ENCODE measurements around the gene IFT81.
A peak's percentile ranks its signal among the peaks of the same experiment; 100 is the strongest.

IFT81 gene

DNA sequence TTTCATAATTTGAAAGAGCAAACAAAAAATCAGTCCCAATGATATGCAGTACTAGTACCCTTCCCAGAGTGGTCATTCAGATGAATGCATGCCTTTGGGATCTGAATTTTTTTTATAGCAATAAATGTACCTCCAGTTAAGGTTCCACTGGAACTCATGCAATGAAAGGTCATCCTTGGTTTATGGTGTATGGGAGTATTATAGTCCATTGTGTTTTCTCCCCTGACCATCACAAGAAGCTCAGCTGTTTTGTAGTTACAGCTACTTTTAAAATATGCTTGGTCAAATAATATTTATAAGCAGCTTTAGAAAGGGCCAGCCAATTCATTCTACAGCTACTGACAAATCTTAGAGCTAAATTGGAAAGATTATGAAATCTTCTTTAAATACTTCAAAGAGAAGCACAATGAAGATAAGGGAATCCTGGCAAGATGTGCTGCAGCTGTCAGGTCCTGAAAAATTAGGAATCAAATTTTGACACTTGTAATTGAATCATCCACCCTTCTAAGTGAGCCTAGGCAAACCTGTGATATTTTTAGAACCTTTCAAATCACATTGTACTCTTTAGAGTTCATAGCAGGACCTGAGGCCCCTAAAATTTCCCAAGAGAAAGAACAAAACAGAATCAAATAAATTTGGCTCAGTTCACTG, 46.5 kb downstream of the IFT81 start:
- H3K27ac Mint-ChIP-seq: no peak overlapping the region
- H3K9me3 Mint-ChIP-seq: no peaks in the 10 kb centered on the region
- no peaks in the 10 kb centered on the region for H3K36me3 Mint-ChIP-seq
- no peaks in the 10 kb centered on the region for H3K4me1 Mint-ChIP-seq
- DNase-seq (ENCODE audit: low spot score in 2 of 2) (no peak), ATAC-seq (no peak)
- no peak overlapping the region for H3K4me3 Mint-ChIP-seq

DNA sequence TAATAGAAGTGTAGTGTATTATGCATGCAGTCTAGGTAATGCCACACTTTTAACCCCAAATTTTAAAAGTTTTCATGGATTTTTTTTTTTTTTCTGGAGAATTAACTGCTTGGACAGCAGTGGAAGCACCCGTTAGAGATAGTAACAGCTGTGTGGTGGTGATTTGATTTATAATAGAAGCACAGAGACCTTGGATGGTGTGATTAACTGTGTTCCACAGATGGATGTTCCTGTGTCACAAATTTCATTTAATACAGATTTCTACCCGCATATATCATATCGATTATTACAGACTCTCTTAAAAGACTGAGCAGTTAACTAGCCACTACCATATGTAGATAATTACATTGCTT, 47.0 kb downstream of the IFT81 start:
- H3K4me3 Mint-ChIP-seq: no peak overlapping the region
- no peak for ATAC-seq
- no peak overlapping the region for H3K27ac Mint-ChIP-seq
- H3K36me3 Mint-ChIP-seq: no peaks in the 10 kb centered on the region
- H3K4me1 Mint-ChIP-seq: no peaks in the 10 kb centered on the region
- DNase-seq (ENCODE audit: low spot score in 2 of 2): no peak
- no peaks in the 10 kb centered on the region for H3K9me3 Mint-ChIP-seq

GRCh38 chr12:110171636-110172035, 47.5 kb downstream of the IFT81 start:
- no peak overlapping the region for H3K4me3 Mint-ChIP-seq
- no peak overlapping the region for H3K27ac Mint-ChIP-seq
- no peak for DNase-seq (ENCODE audit: low spot score in 2 of 2)
- H3K9me3 Mint-ChIP-seq: no peaks in the 10 kb centered on the region
- no peaks in the 10 kb centered on the region for H3K36me3 Mint-ChIP-seq
- ATAC-seq: no peak
- H3K4me1 Mint-ChIP-seq: no peaks in the 10 kb centered on the region

GRCh38 chr12:110174373-110174996, 50.3 kb downstream of the IFT81 start:
- Mint-ChIP-seq H3K36me3 (no peaks in the 10 kb centered on the region), H3K4me1 (no peaks in the 10 kb centered on the region), H3K27ac (no peak overlapping the region), H3K9me3 (no peaks in the 10 kb centered on the region), H3K4me3 (no peak overlapping the region)
- no peak for ATAC-seq
- DNase-seq (ENCODE audit: low spot score in 2 of 2): no peak

DNA sequence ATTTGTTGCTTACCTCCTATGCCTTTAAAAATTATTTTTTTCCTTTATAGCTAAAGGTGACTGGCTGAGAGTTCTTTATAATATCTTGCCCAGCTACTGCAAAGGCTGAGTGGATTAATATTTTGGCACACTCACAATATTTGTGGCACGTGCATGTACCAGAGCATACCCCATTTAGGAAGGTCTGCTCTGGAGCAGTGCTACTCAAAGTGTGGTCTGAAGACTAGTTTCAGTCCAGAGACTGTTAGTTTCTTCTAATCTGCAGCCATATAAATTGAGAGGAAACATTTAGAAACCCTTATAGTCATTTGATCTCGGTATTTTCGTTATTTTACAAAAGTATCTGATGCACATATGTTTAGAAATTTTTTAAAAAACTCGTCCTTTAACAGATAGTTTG, 51.0 kb downstream of the IFT81 start:
- no peaks in the 10 kb centered on the region for H3K4me1 Mint-ChIP-seq
- H3K36me3 Mint-ChIP-seq: no peaks in the 10 kb centered on the region
- ATAC-seq (no peak), DNase-seq (ENCODE audit: low spot score in 2 of 2) (no peak)
- H3K9me3 Mint-ChIP-seq: no peaks in the 10 kb centered on the region
- no peak overlapping the region for H3K27ac Mint-ChIP-seq
- H3K4me3 Mint-ChIP-seq: no peak overlapping the region

DNA sequence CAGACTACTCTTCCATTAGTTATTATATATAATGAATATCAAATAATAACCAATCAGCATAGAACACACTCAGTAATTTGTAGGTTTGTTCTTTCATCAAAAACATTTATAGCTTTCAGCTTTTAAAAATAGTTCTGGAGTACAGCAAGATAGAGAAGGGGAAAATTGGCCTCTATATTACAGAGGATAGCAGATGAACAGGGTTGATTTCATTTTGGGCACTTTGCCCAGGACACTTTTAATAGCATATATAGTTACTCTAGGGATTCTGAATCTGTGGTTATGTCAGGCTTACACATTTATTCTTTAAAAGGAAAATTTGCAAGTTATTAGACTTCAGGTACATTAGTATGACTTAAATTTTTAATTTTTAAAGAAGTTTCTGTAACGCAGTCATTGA, 52.6 kb downstream of the IFT81 start:
- H3K36me3 Mint-ChIP-seq: no peaks in the 10 kb centered on the region
- no peak overlapping the region for H3K27ac Mint-ChIP-seq
- no peaks in the 10 kb centered on the region for H3K4me1 Mint-ChIP-seq
- ATAC-seq: no peak
- H3K4me3 Mint-ChIP-seq: no peak overlapping the region
- DNase-seq (ENCODE audit: low spot score in 2 of 2): no peak
- H3K9me3 Mint-ChIP-seq: no peaks in the 10 kb centered on the region

GRCh38 chr12:110179291-110179690, 55.1 kb downstream of the IFT81 start:
- no peak for DNase-seq (ENCODE audit: low spot score in 2 of 2)
- no peak overlapping the region for H3K4me3 Mint-ChIP-seq

GRCh38 chr12:110180591-110181005, 56.4 kb downstream of the IFT81 start:
- no peaks in the 10 kb centered on the region for H3K36me3 Mint-ChIP-seq

More at GRCh38 chr12:110179291-110179690, 55.1 kb downstream of the IFT81 start:
- H3K9me3 Mint-ChIP-seq: no peaks in the 10 kb centered on the region
- H3K4me1 Mint-ChIP-seq: no peaks in the 10 kb centered on the region
- H3K36me3 Mint-ChIP-seq: no peaks in the 10 kb centered on the region
- no peak for ATAC-seq
- H3K27ac Mint-ChIP-seq: no peak overlapping the region

DNA sequence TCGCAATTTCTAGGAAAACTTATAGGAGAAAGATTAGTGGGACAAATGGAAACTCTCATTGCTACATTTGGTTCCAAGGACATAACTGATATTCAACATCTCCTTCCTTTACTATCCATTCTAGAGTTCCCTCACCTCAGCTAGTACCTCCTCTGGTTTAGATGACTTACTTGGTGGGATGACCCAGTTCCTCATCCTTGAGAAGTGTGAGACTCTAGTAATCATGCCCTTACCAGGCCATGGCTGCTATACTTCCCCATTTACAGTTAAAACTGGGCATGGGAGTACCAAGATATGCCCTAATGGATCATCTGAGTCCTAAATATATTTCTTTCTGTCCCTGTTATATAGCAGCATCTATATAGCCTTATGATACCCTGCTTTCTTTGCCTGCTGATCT, 58.1 kb downstream of the IFT81 start:
- Mint-ChIP-seq H3K27ac (no peak overlapping the region), H3K4me3 (no peak overlapping the region), H3K9me3 (peaks cover 12% of the 10 kb centered on the region), H3K36me3 (no peaks in the 10 kb centered on the region), H3K4me1 (no peaks in the 10 kb centered on the region)
- ATAC-seq (no peak), DNase-seq (ENCODE audit: low spot score in 2 of 2) (no peak)

More at GRCh38 chr12:110180591-110181005, 56.4 kb downstream of the IFT81 start:
- DNase-seq (ENCODE audit: low spot score in 2 of 2): no peak
- ATAC-seq: no peak
- H3K9me3 Mint-ChIP-seq: no peaks in the 10 kb centered on the region
- no peak overlapping the region for H3K27ac Mint-ChIP-seq
- no peaks in the 10 kb centered on the region for H3K4me1 Mint-ChIP-seq
- H3K4me3 Mint-ChIP-seq: no peak overlapping the region

- no peaks in the 10 kb centered on the region for H3K36me3 Mint-ChIP-seq
- H3K27ac Mint-ChIP-seq: no peak overlapping the region
- no peak overlapping the region for H3K4me3 Mint-ChIP-seq
- DNase-seq (ENCODE audit: low spot score in 2 of 2): no peak
- no peak for ATAC-seq
- H3K9me3 Mint-ChIP-seq: peaks cover 12% of the 10 kb centered on the region
- H3K4me1 Mint-ChIP-seq: no peaks in the 10 kb centered on the region
Observed at GRCh38 chr12:110183386-110183785, 59.2 kb downstream of the IFT81 start.

- H3K36me3 Mint-ChIP-seq: no peaks in the 10 kb centered on the region
- H3K9me3 Mint-ChIP-seq: peaks cover 12% of the 10 kb centered on the region
- H3K4me3 Mint-ChIP-seq: no peak overlapping the region
- ATAC-seq (no peak), DNase-seq (ENCODE audit: low spot score in 2 of 2) (no peak)
- no peak overlapping the region for H3K27ac Mint-ChIP-seq
- H3K4me1 Mint-ChIP-seq: no peaks in the 10 kb centered on the region
Observed at GRCh38 chr12:110185626-110186025, 61.5 kb downstream of the IFT81 start.

DNA sequence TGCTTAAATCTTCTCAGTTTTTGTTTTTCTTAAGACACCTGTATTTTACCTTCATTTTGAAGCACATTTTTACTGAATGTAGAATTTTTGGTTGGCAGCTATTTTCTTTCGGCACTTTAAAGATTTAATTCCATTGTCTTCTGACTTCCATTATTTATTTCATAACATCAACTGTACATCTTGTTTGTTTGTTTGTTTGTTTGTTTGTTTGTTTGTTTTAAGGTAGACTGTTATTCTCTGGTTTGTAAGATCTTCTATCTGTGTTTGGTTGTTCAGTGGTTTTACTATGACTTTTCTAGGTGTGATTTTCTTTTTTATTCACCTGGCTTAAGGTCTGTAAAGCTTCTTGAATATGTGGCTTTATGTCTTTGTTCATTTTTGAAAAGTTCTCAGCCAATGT, 61.9 kb downstream of the IFT81 start:
- Mint-ChIP-seq H3K4me3 (no peak overlapping the region), H3K4me1 (no peaks in the 10 kb centered on the region), H3K36me3 (no peaks in the 10 kb centered on the region), H3K9me3 (peaks cover 12% of the 10 kb centered on the region), H3K27ac (no peak overlapping the region)
- DNase-seq (ENCODE audit: low spot score in 2 of 2) (no peak), ATAC-seq (no peak)

DNA sequence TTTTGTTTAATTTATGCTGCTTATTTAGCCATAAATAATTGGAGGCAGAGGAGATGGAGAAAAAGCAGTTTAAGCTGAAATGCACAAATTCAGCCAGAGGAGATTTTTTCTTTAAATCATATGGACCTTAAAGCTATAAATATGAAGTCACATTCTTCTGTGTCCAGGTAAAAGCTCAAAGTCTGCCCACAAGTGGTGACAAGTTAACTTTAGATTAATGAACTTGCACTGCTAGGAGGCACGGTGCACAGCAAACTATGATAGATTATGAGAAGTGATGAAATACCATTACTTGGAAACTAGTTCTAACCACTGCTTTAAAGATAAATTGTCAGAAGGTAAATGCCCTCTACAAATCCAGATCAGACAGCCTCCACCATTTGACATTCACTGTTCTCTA, 69.0 kb downstream of the IFT81 start:
- Mint-ChIP-seq H3K27ac (no peak overlapping the region), H3K9me3 (no peaks in the 10 kb centered on the region), H3K4me3 (no peak overlapping the region), H3K4me1 (no peaks in the 10 kb centered on the region), H3K36me3 (no peaks in the 10 kb centered on the region)
- DNase-seq (ENCODE audit: low spot score in 2 of 2) (no peak), ATAC-seq (no peak)

DNA sequence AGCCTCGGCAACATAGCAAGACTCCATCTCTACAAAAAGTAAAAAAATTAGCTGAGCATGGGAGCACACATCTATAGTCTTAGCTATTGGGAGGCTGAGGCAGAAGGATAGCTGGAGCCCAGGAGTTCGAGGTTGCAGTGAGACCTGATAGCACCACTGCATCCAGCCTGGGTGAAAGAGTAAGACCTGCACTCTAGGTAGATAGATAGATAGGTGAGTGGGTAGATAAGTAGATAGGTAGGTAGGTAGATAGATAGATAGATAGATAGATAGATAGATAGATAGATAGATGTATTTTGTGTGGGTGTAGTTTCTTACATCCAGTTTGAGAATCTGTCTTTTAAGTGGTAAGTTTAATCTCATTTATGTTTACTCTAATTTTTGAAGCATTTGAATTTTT, 72.8 kb downstream of the IFT81 start:
- Mint-ChIP-seq H3K9me3 (no peaks in the 10 kb centered on the region), H3K27ac (no peak overlapping the region), H3K36me3 (no peaks in the 10 kb centered on the region), H3K4me1 (peaks cover 9% of the 10 kb centered on the region), H3K4me3 (no peak overlapping the region)
- no peak for DNase-seq (ENCODE audit: low spot score in 2 of 2)
- ATAC-seq: no peak

GRCh38 chr12:110198386-110198785, 74.2 kb downstream of the IFT81 start:
- Mint-ChIP-seq H3K9me3 (no peaks in the 10 kb centered on the region), H3K4me1 (peaks cover 9% of the 10 kb centered on the region), H3K4me3 (no peak overlapping the region), H3K27ac (no peak overlapping the region), H3K36me3 (no peaks in the 10 kb centered on the region)
- DNase-seq (ENCODE audit: low spot score in 2 of 2) (no peak), ATAC-seq (no peak)

DNA sequence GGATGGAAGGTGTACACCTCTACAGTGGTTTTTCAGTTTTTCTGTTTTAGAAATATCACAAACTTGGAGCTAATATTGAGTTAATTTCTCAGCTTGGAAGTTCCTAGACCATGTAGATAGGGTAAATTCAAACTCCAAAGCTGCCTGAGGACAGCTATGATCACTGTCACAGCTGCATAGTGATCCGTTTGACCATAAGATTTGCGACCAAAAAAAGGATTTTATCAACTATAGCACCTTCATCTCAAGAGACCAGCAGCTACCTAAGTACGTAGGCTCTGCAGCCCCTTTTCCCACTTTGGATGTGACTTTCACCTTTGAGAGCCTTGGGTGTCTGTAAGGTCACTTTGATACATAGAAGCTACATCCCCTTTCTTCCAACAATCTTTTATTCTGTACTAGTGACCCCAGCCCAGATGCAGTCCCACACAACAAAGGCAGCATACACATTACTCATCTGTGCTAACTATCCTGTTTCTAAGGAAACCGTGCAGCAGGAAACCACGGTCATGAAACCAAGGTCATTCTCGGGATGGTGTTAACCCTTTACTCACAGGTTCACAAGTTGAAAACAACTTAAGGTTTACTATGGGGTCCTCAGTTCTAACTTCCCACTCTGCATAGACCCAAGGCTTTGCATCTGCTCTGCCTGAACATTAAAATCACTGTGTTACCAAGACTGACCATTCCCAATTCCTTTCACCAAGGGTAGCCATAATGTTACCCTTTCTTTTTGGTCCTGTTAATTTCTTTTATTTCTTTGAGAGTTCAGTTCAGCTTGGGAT, 75.4 kb downstream of the IFT81 start:
- H3K4me1 Mint-ChIP-seq: peaks cover 9% of the 10 kb centered on the region
- H3K36me3 Mint-ChIP-seq: no peaks in the 10 kb centered on the region
- H3K27ac Mint-ChIP-seq: no peak overlapping the region
- H3K9me3 Mint-ChIP-seq: no peaks in the 10 kb centered on the region
- DNase-seq (ENCODE audit: low spot score in 2 of 2) (no peak), ATAC-seq (peak; percentile 72)
- H3K4me3 Mint-ChIP-seq: no peak overlapping the region
